ENCODE measurements around the gene MOB1A.

GRCh38 chr2:74130211-74130995, 48.3 kb downstream of the MOB1A start:
- TF ChIP-seq EZH2 (IDR thresholded peaks at IDR 0.05) (no peak), POLR2AphosphoS5 (IDR thresholded peaks at IDR 0.05; ENCODE audit: borderline replicate concordance, low read depth, low read length) (no peak), FOXP2 (optimal IDR thresholded peaks at IDR 0.05; ENCODE audit: control extremely low read depth, extremely low read length, insufficient read depth) (no peak)
